GM18508 (cell line): ENCODE measurements around the gene CATSPERD.

Source experiments
- ATAC-seq: cut with Tn5 transposase; IDR thresholded peaks from one replicate; pipeline ENCODE4 v1.9.1; 2021; ENCODE audit warnings: moderate number of reproducible peaks; ENCODE audit not compliant: insufficient read depth, unreplicated experiment

Gene CATSPERD

DNA sequence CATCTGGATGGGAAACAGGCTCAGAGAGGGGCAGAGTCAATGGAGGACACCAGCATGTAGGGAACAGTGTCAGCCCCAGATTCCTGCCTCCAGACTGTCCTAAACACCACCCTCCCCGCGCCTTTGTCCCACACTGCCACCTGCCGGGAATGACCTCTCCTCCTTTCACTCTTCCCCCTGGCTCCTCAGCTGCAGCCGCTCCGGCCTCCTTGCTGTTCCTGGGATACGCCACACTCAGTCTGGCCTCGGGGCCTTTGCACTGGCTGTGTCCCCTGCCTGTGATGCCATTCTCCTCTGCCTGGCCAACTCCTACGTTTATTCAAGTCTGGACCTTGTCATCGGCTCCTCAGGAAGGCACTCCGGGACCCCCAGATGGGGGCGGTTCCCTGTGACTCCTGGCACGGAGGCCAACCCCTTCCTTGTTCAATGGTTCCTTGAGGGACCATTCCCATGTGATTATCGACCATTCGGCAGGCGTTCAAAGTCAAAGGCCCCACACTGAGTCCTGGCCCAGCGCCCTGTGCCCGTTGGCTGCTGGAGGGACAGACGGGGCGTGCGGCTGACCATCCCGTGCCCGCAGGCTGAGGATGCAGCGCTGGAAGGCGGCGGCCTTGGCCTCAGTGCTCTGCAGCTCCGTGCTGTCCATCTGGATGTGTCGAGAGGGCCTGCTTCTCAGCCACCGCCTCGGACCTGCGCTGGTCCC lies 103.3 kb downstream of the CATSPERD start:
- no peak for ATAC-seq

DNA sequence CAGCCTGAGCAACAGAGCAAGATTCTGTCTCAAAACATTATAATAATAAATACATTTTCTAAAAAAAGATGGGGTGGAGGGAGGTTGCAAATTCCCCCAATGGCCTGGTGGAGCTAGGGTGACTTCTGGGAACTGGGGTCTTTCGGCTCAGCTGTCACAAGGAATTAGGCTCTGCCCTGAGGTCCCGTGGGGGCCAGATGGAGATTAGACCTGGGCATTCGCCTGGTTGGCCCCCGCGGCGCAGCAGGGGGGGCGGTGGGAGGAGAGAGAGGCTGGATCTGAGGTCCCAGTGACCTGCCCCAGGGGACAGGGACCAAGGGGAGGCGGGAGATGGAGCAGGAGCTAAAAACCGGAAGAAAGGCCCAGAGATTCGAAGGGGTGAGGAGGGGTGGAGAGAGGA lies 104.3 kb downstream of the CATSPERD start:
- ATAC-seq = no peak

DNA sequence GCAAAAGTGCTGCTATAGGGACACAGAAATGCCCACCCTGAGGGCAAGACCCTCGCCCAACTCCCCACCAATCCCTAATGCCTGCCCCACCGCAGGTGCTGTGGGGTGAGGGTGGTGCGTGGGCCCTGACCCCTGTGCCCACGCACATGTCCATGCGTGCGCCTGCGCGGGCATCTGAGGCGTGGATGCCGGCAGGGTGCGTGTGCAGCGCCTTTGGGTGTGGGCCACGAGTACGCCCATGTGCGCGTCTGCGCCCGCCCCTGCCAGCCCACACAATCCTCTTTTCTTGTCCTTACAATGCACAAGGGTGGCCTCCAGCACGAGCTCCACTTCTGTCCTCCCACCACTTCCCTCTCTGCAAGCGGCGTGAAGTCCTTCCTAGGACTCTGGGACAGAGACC lies 104.7 kb downstream of the CATSPERD start:
- no peak for ATAC-seq

GRCh38 chr19:5826531-5827341 lies 106.3 kb downstream of the CATSPERD start:
- no peak for ATAC-seq

DNA sequence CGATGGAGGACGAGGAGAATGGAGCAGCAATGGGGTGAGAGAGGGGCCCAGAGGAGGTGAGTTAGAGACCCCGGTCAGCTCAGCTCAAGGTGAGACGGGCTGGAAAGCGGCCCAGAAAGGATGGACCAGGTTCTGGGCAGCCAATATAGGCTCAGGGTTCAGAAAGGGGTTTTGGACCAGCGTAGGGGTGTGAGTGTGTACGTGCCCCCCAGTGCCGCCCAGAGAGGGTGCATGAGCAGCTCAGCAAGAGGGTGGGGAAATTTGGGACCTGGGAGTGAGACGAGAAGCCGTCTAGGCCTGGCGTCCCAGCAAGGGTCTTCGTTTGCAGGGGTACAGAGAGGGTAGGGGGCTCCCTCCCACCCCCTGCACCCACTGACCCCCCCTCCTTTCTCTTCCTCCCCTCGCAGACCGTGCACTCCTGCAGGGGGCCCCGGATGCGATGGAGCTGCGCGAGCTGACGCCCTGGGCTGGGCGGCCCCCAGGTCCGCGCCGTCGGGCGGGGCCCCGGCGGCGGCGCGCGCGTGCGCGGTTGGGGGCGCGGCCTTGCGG lies 107.0 kb downstream of the CATSPERD start:
- no peak for ATAC-seq

DNA sequence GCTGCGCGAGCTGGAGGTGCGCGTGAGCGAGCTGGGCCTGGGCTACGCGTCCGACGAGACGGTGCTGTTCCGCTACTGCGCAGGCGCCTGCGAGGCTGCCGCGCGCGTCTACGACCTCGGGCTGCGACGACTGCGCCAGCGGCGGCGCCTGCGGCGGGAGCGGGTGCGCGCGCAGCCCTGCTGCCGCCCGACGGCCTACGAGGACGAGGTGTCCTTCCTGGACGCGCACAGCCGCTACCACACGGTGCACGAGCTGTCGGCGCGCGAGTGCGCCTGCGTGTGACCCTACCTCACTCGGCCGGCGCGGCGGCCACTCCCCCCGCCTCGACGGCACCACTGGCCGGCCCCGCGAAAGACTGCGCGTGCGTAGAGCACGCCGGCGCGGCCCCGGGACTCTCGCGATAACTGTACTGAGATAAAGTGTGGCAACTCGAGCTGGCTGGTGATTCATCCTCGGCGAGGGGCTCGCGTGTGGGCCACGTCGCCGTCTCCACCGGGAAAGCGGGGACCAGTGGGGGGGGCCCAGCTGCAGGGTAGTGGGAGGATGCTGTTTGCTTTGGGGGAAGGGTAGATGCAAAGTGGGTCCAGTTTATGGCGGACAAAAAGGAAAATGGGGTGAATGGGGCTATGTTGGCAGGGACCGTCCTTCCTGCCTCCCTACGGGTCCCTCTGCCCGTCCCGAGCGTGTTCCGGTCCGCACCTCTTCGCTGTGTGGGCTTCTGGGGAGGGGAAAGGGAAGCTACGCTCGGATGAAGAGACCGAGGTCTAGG lies 107.6 kb downstream of the CATSPERD start:
- ATAC-seq = peak; percentile 37
